Liver (tissue), 9 donors: ENCODE measurements around the gene GPR157. TPM values are rescaled to one million over a fixed set of nuclear protein-coding genes. Genes with fewer than 3 reads are reported as not detected.

ENCODE experiments used
- DNase-seq: peaks from one replicate; pipeline ENCODE4 v3.0.0-alpha.2; 2017; ENCODE audit warnings: low spot score
- H3K27ac ChIP-seq, 2 donors: one replicate each; pipeline ENCODE4 v1.7.0; 2013; ENCODE audit warnings: inconsistent platforms in 2 of 2, low read length in 2 of 2, control low read depth in 1 of 2, low read depth in 1 of 2, mild to moderate bottlenecking in 1 of 2
- H3K27me3 ChIP-seq, 4 donors: one replicate each; pipeline versions ENCODE4 v1.6.1 to v1.7.0; 2013; ENCODE audit warnings: low read length in 3 of 4, inconsistent platforms in 1 of 4, mild to moderate bottlenecking in 1 of 4, moderate library complexity in 1 of 4; ENCODE audit not compliant: control insufficient read depth in 4 of 4, insufficient read depth in 4 of 4
- H3K36me3 ChIP-seq, 4 donors: one replicate each; pipeline versions ENCODE4 v1.6.1 to v1.7.0; 2013; ENCODE audit warnings: low read length in 3 of 4, mild to moderate bottlenecking in 3 of 4, low read depth in 1 of 4, moderate library complexity in 1 of 4; ENCODE audit not compliant: control insufficient read depth in 4 of 4, insufficient read depth in 3 of 4
- H3K4me1 ChIP-seq, 4 donors: one replicate each; pipeline versions ENCODE4 v1.6.1 to v1.7.0; 2013; ENCODE audit warnings: low read length in 3 of 4, mild to moderate bottlenecking in 3 of 4, moderate library complexity in 1 of 4; ENCODE audit not compliant: control insufficient read depth in 4 of 4, insufficient read depth in 4 of 4
- H3K4me3 ChIP-seq, 3 donors: one replicate each; pipeline versions ENCODE4 v1.6.1 to v1.7.0; 2013; ENCODE audit warnings: low read length in 3 of 3, control low read depth in 1 of 3, low read depth in 1 of 3, mild to moderate bottlenecking in 1 of 3
- H3K9ac ChIP-seq, 2 donors: one replicate each; pipeline ENCODE4 v1.7.0; 2013; ENCODE audit warnings: low read length in 2 of 2, mild to moderate bottlenecking in 2 of 2, moderate library complexity in 2 of 2, control low read depth in 1 of 2, low read depth in 1 of 2
- H3K9me3 ChIP-seq, 4 donors: one replicate each; pipeline versions ENCODE4 v1.6.1 to v1.7.0; 2013; ENCODE audit warnings: low read length in 3 of 4; ENCODE audit not compliant: control insufficient read depth in 4 of 4
- EGR1 ChIP-seq, 2 donors: IDR thresholded peaks; 2 replicates each; pipeline ENCODE4 v1.6.1; 2016 to 2018; ENCODE audit warnings: antibody characterized with exemption in 2 of 2, low read depth in 2 of 2
- FOXA1 ChIP-seq: IDR thresholded peaks from 2 replicates; pipeline ENCODE4 v1.6.1; 2016; ENCODE audit warnings: antibody characterized with exemption
- FOXA2 ChIP-seq: IDR thresholded peaks from 2 replicates; pipeline ENCODE4 v1.6.1; 2016; ENCODE audit warnings: antibody characterized with exemption
- GABPA ChIP-seq, 2 donors: IDR thresholded peaks in 1 of 2; conservative IDR thresholded peaks in 1 of 2; 2 replicates each; pipeline ENCODE4 v1.6.1; 2016; ENCODE audit warnings: antibody characterized with exemption in 2 of 2, mild to moderate bottlenecking in 1 of 2, moderate library complexity in 1 of 2
- HNF4A ChIP-seq, 2 donors: conservative IDR thresholded peaks; 2 replicates each; pipeline ENCODE4 v1.6.1; 2016; ENCODE audit warnings: antibody characterized with exemption in 2 of 2, mild to moderate bottlenecking in 2 of 2
- HNF4G ChIP-seq: IDR thresholded peaks from 2 replicates; pipeline ENCODE4 v1.6.1; 2016; ENCODE audit warnings: antibody characterized with exemption
- JUND ChIP-seq, 2 donors: IDR thresholded peaks; 2 replicates each; pipeline ENCODE4 v1.6.1; 2016; ENCODE audit warnings: antibody characterized with exemption in 2 of 2
- NR2F2 ChIP-seq: IDR thresholded peaks from 2 replicates; pipeline ENCODE4 v1.6.1; 2016; ENCODE audit warnings: antibody characterized with exemption
- RAD21 ChIP-seq, 2 donors: IDR thresholded peaks; 2 replicates each; pipeline ENCODE4 v1.6.1; 2016; ENCODE audit warnings: antibody characterized with exemption in 2 of 2, mild to moderate bottlenecking in 2 of 2
- RXRA ChIP-seq, 2 donors: IDR thresholded peaks; 2 replicates each; pipeline ENCODE4 v1.6.1; 2017 to 2018; ENCODE audit warnings: antibody characterized with exemption in 2 of 2, mild to moderate bottlenecking in 1 of 2
- SP1 ChIP-seq: IDR thresholded peaks from 2 replicates; pipeline ENCODE4 v1.6.1; 2018; ENCODE audit warnings: antibody characterized with exemption, mild to moderate bottlenecking
- TAF1 ChIP-seq: conservative IDR thresholded peaks from 2 replicates; pipeline ENCODE4 v1.6.1; 2016; ENCODE audit warnings: antibody characterized with exemption, mild to moderate bottlenecking
- YY1 ChIP-seq: IDR thresholded peaks from 2 replicates; pipeline ENCODE4 v1.6.1; 2016; ENCODE audit warnings: antibody characterized with exemption, mild to moderate bottlenecking
- WGBS: extraction: QIAGEN DNeasy Blood & Tissue Kit; methylation state at CpG from one replicate; pipeline ENCODE4 v1.1.7; 2013; 5-methylcytosine and 5-hydroxymethylcytosine counted together
- polyA plus RNA-seq, 2 donors: library from polyadenylated mRNA; stranded (reverse) in 1 of 2; unstranded in 1 of 2; fragments of 200-250 nt in 1 of 2; fragments of >200 nt in 1 of 2; fragmentation: Nextera tagmentation in 1 of 2; extraction: Ambion mirVana in 1 of 2; gene quantifications; one replicate each; pipeline versions ENCODE4 v1.2.1 to v1.2.3, GENCODE V29; 2013 to 2015
- total RNA-seq, 2 donors: library from RNA; depleted of rRNA; stranded (reverse); fragments of >200 nt; gene quantifications; one replicate each; pipeline ENCODE4 v1.2.3, GENCODE V29; 2014
- TF ChIP-seq, protein P1 (sequence below): fragments of 150-350 bp; IDR thresholded peaks from 2 replicates; pipeline ENCODE4 v1.5.1; 2017; ENCODE audit warnings: improper control_type of control experiment, low read depth, low read length; ENCODE audit not compliant: missing input control
- TF ChIP-seq, protein P2 (sequence below): IDR thresholded peaks from 2 replicates; pipeline ENCODE4 v1.6.1; 2016; ENCODE audit warnings: antibody characterized with exemption
- TF ChIP-seq, protein P3 (sequence below): IDR thresholded peaks from 2 replicates; pipeline ENCODE4 v1.6.1; 2016; ENCODE audit warnings: antibody characterized with exemption
- TF ChIP-seq, protein P4 (sequence below): IDR thresholded peaks from 2 replicates; pipeline ENCODE4 v1.6.1; 2016; ENCODE audit warnings: antibody characterized with exemption
- TF ChIP-seq, protein P5 (sequence below): IDR thresholded peaks from 2 replicates; pipeline ENCODE4 v1.6.1; 2016; ENCODE audit warnings: antibody characterized with exemption, mild to moderate bottlenecking
- donor health status: healthy.
- donor health status: healthy.
- donor health status: healthy.
- donor health status: healthy.
- donor health status: healthy.

The GPR157 gene, protein sequence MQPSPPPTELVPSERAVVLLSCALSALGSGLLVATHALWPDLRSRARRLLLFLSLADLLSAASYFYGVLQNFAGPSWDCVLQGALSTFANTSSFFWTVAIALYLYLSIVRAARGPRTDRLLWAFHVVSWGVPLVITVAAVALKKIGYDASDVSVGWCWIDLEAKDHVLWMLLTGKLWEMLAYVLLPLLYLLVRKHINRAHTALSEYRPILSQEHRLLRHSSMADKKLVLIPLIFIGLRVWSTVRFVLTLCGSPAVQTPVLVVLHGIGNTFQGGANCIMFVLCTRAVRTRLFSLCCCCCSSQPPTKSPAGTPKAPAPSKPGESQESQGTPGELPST
- total RNA-seq = 1 to 10 TPM; 1.3 to 7.0 TPM
- polyA plus RNA-seq = 1 to 10 TPM; 2.1 to 2.4 TPM

DNA sequence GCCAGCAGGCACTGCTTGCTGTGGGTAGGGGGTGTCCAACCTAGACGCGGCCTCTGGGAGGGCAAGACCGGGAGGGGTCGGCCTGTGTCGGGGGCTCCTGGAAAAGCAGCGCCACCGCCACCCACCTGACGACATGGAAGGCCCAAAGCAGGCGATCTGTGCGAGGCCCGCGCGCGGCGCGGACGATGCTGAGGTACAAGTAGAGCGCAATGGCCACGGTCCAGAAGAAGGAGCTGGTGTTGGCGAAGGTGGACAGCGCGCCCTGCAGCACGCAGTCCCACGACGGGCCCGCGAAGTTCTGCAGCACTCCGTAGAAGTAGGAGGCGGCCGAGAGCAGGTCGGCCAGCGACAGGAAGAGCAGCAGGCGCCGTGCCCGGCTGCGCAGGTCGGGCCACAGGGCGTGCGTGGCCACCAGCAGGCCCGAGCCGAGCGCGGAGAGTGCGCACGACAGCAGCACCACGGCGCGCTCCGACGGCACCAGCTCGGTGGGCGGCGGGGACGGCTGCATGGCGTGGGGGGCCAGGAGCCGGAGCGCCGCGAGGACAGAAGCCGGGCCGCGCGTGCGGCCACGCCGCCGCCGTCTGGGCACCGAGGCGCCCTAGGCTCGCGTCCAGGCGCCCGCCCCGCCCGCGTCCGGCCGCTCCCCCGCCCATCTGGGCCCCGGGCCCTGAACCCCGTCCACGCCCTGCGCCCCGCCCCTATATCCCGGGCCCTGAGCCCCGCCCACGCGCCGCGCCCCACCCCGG is at the start of gene GPR157:
GPR157 (minus strand) TSS at position 583 of the 746 bp plus-strand sequence; CDS start at position 508, 75 bp downstream.
- TF ChIP-seq FOXA2 (no peak), RAD21 (IDR thresholded peaks at IDR 0.05) (no peak), TAF1 (no peak), NR2F2 (no peak), HNF4G (no peak), YY1 (no peak), JUND (IDR thresholded peaks at IDR 0.05) (no peak)

DNA sequence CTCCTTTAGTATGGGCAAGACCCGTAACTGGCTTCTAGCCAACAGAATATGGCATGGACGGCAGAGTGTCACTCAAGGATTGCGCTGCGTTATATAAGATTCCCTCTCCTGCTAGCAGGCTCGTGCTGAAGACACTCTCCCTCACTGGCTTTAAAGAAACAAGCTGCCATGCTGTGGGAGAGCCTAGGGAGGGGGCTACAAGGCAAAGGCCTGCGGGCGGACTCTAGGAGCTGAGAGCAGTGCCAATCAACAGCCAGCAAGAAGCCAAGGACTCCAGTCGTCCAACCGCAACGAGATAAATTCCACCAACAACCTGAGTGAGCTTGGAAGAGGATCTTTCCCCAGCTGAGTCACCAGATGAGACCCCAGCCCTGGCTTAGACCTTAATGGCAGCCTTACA is 45.9 kb upstream of the GPR157 start:
- TF ChIP-seq YY1 (no peak), TAF1 (no peak), NR2F2 (no peak), HNF4A (conservative IDR thresholded peaks at IDR 0.05) (no peak), HNF4G (no peak), RAD21 (IDR thresholded peaks at IDR 0.05) (no peak), JUND (IDR thresholded peaks at IDR 0.05) (no peak), FOXA1 (no peak), EGR1 (IDR thresholded peaks at IDR 0.05; ENCODE audit: low read depth in 2 of 2) (no peak), FOXA2 (no peak), RXRA (IDR thresholded peaks at IDR 0.05) (no peak), GABPA (IDR thresholded peaks at IDR 0.05 in 1 of 2, conservative IDR thresholded peaks at IDR 0.05 in 1 of 2) (no peak), SP1 (no peak)
- TF ChIP-seq, protein P1, sequence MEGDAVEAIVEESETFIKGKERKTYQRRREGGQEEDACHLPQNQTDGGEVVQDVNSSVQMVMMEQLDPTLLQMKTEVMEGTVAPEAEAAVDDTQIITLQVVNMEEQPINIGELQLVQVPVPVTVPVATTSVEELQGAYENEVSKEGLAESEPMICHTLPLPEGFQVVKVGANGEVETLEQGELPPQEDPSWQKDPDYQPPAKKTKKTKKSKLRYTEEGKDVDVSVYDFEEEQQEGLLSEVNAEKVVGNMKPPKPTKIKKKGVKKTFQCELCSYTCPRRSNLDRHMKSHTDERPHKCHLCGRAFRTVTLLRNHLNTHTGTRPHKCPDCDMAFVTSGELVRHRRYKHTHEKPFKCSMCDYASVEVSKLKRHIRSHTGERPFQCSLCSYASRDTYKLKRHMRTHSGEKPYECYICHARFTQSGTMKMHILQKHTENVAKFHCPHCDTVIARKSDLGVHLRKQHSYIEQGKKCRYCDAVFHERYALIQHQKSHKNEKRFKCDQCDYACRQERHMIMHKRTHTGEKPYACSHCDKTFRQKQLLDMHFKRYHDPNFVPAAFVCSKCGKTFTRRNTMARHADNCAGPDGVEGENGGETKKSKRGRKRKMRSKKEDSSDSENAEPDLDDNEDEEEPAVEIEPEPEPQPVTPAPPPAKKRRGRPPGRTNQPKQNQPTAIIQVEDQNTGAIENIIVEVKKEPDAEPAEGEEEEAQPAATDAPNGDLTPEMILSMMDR = no peak
- TF ChIP-seq, protein P2, sequence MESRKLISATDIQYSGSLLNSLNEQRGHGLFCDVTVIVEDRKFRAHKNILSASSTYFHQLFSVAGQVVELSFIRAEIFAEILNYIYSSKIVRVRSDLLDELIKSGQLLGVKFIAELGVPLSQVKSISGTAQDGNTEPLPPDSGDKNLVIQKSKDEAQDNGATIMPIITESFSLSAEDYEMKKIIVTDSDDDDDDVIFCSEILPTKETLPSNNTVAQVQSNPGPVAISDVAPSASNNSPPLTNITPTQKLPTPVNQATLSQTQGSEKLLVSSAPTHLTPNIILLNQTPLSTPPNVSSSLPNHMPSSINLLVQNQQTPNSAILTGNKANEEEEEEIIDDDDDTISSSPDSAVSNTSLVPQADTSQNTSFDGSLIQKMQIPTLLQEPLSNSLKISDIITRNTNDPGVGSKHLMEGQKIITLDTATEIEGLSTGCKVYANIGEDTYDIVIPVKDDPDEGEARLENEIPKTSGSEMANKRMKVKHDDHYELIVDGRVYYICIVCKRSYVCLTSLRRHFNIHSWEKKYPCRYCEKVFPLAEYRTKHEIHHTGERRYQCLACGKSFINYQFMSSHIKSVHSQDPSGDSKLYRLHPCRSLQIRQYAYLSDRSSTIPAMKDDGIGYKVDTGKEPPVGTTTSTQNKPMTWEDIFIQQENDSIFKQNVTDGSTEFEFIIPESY = no peak
- TF ChIP-seq, protein P3, sequence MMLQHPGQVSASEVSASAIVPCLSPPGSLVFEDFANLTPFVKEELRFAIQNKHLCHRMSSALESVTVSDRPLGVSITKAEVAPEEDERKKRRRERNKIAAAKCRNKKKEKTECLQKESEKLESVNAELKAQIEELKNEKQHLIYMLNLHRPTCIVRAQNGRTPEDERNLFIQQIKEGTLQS = no peak
- TF ChIP-seq, protein P4, sequence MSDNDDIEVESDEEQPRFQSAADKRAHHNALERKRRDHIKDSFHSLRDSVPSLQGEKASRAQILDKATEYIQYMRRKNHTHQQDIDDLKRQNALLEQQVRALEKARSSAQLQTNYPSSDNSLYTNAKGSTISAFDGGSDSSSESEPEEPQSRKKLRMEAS = no peak
- TF ChIP-seq, protein P5, sequence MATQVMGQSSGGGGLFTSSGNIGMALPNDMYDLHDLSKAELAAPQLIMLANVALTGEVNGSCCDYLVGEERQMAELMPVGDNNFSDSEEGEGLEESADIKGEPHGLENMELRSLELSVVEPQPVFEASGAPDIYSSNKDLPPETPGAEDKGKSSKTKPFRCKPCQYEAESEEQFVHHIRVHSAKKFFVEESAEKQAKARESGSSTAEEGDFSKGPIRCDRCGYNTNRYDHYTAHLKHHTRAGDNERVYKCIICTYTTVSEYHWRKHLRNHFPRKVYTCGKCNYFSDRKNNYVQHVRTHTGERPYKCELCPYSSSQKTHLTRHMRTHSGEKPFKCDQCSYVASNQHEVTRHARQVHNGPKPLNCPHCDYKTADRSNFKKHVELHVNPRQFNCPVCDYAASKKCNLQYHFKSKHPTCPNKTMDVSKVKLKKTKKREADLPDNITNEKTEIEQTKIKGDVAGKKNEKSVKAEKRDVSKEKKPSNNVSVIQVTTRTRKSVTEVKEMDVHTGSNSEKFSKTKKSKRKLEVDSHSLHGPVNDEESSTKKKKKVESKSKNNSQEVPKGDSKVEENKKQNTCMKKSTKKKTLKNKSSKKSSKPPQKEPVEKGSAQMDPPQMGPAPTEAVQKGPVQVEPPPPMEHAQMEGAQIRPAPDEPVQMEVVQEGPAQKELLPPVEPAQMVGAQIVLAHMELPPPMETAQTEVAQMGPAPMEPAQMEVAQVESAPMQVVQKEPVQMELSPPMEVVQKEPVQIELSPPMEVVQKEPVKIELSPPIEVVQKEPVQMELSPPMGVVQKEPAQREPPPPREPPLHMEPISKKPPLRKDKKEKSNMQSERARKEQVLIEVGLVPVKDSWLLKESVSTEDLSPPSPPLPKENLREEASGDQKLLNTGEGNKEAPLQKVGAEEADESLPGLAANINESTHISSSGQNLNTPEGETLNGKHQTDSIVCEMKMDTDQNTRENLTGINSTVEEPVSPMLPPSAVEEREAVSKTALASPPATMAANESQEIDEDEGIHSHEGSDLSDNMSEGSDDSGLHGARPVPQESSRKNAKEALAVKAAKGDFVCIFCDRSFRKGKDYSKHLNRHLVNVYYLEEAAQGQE = no peak
- no peak overlapping the region for H3K4me3 ChIP-seq
- peaks cover 0 to 2% (median 0%) of the 10 kb centered on the region in 4 donors for H3K4me1 ChIP-seq
- H3K27me3 ChIP-seq = no peaks in the 10 kb centered on the region
- no peak for DNase-seq
- H3K9ac ChIP-seq = no peak overlapping the region
- 93% methylated on average over 10 of the region's 10 CpGs for WGBS
- H3K27ac ChIP-seq = no peak overlapping the region
- no peaks in the 10 kb centered on the region for H3K36me3 ChIP-seq
- H3K9me3 ChIP-seq = no peaks in the 10 kb centered on the region

More for the DNA sequence above, at the start of gene GPR157:
- Histone ChIP-seq H3K9me3 (no peaks in the 10 kb centered on the region), H3K9ac (peak within 1 kb of the TSS; percentile 76 to 92), H3K4me3 (peak within 1 kb of the TSS; percentile 61 to 91 (median 81)), H3K27me3 (no peaks in the 10 kb centered on the region), H3K4me1 (peaks cover 2 to 21% (median 17%) of the 10 kb centered on the region in 4 donors), H3K36me3 (no peaks in the 10 kb centered on the region), H3K27ac (peak within 1 kb of the TSS; percentile 92 to 94)
- 1% methylated on average over 92 of the region's 92 CpGs for WGBS
- peak; percentile 84 for DNase-seq
